GM18520 (cell line): ENCODE measurements around the gene PI4KA.
"Not testable (repeated sequence)": the region's sequence is repeated elsewhere in the genome, so short reads cannot be mapped to it uniquely, and the experiment has no call there.

Experiments used
- ATAC-seq: cut with Tn5 transposase; IDR thresholded peaks from one replicate; pipeline ENCODE4 v1.9.1; 2021; ENCODE audit not compliant: unreplicated experiment

Gene PI4KA

DNA sequence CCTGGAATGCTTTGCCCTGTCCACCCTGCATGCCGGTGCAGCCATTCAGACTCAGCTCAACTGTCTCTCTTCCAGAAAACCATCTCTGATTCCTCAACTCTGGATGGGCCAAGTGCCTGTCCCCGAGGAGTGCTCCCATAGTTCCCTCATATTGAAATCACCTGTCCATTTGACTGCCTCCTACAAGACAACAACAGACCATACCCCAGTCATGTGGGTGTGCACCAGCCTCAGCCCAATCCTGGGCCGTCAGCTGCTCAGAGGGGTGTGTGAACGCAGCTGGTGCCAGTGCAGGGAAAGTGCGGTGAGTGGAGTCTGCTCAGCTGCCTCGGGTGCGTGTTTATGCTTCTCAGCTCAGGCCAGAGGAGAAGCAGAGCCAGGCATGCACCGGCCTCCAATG lies 126.2 kb downstream of the PI4KA start:
- not testable (repeated sequence) for ATAC-seq

- no peak for ATAC-seq
Observed at GRCh38 chr22:20729194-20729593, 129.4 kb downstream of the PI4KA start.

DNA sequence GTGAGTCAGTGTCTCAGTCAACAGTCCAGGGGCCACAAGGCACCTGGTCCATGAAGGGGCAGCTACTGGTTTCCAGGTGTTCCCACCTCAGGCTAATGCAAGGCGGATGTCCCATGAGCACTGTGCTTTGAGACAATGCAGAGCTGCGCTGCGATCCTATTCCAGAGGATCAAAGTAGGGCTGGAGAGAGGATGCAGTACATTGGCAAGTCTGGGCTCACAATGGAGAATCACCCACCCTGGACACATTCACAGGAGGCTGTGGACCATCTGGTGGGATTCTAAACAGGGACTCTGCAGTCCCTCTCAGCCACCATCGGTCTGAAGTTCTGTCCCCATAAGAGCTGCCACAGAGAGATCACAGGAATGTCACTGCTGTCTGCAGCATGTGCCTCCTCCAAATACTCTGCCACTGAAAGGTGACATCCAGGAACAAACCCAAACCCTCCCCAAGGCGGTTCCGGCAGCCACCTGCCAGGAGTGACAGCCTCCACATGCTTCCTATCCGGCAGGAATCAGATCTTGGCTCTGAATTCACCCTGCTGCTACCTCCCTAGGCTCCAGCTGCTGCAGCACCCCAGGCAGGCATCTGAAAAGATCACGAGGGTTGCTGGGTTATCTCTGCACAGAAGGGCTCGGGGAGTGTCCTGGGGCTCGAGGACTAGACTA lies 130.0 kb downstream of the PI4KA start:
- no peak for ATAC-seq

- ATAC-seq = no peak
Observed at GRCh38 chr22:20727118-20728015, 131.2 kb downstream of the PI4KA start.

- no peak for ATAC-seq
Observed at GRCh38 chr22:20725987-20726558, 132.5 kb downstream of the PI4KA start.

GRCh38 chr22:20724676-20725454 lies 133.7 kb downstream of the PI4KA start:
- ATAC-seq = no peak

DNA sequence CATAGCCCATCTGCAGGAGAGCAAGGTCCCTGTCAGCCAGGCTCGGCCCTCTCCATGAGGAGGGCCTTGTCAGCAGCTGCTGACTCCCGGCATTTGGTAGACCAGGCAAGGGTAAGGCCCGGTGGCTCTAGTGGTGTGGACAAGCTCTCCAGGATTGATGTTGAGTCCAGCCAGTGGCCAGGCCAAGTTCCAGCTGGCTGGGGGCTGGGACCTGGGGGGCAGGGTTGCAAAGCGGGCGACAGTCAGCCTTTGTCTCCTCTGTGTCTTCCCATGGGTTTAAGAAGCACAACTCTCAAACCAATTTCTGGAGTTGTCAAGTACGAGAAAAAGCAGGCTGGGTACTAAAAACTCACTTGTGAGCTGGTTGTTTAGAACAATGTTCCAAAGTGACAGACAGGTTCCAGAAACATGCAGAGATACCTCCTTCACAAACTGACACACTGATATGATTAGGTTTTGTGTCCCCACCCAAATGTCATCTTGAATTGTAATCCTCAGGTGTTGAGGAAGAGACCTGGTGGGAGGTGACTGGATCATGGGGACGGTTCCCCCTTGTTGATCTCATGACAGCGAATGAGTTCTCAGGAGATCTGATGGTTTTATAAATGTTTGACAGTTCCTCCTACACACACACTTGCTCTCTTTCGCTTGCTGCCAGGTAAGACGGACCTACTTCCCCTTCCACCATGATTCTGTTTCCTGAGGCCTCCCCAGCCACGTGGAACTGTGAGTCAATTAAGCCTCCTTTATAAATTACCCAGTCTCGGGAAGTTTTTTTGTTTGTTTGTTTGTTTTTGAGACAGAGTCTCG lies 137.0 kb downstream of the PI4KA start:
- no peak for ATAC-seq

DNA sequence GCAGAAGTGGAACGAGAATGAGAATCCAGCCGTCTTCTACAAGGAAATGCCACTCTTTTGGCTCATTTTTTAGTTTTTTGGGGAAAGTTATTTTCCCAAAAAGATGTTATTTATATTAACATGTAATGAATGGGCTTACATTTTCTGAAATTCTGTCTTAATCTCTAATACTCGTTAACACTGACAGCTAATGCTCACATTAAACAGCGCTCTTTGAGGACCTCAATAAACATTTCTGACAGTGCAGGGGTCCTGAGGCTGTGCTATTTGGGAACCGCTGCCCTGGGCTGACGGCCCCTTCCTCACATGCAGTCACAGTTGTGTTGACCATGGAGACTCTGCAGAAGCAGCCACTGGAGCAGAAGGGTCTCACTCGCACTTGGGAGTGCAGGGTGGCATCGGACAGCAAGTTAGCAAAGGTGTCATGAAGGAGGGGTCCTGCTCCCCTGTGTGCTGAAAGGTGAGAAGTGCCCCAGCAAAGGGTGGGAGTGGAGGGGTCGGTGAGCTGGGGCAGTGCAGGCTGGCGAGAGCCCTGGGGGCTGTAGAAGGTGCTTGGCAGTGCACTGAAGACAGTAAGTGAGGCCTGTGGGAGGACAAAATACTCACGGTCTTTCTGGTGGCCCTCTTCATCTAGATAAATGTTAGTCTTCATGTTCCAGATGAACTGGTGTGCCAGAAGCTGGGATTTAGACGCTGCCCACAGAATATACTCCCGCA lies 137.8 kb downstream of the PI4KA start:
- no peak for ATAC-seq

DNA sequence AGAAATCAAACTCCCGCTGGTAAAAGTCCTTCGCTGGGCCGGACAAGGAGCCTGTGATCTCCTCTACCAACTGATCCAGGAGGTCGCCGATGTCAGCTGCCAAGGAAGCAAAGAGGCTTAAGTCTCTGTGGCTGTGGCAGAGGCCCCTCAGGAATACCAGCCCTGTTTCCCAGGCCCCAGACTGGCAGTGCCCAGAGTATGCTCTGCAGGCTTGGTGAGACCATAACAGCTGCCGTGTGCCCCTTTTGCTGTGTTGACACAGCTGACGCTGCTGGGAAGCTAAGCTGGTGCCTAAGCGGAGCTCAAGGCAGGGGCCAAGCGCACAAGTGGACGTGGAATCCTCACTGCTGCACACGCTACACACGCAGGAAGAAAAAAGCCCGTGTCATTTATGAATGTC lies 139.9 kb downstream of the PI4KA start:
- ATAC-seq = not testable (repeated sequence)

DNA sequence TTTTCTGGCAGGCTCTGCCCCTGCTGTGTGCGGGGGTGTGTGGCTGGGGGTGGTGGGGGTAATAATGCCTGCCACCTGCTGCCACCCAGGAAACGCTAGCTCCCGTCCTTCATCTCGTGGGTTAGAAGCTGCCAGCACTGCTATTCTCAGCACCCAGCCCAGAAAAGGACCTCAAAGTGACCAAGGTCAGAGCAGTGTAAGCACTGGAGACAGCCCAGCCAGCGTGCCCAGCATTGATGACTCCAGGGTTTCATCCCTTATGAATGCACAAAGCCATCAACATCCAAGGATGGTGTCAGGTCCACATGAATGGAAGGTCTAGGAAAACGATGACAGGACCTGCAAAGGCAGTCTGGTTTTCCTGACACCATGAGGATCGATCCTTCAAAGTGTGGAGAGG lies 140.6 kb downstream of the PI4KA start:
- not testable (repeated sequence) for ATAC-seq

GRCh38 chr22:20717213-20717866 lies 141.3 kb downstream of the PI4KA start:
- ATAC-seq = not testable (repeated sequence)

DNA sequence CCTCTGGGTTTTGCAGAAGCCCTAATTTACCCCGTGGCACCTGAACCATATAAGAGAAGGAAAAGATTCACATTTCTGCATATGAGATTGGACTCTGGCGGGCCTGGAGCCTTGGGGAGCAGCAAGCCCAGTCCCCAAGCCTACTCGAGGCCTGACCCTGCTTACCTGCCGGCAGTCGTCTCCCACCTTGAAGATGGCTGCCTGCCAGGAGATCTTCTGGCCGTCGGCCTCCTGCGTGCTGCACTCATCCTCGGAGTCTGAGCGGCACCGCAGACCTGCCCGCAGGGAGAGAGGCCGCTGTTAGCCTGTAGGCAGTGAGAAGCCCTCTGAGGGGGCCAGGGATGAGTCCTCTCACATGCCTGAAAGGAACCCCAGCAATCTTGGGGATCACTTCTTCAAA lies 145.5 kb downstream of the PI4KA start:
- ATAC-seq = not testable (repeated sequence)

DNA sequence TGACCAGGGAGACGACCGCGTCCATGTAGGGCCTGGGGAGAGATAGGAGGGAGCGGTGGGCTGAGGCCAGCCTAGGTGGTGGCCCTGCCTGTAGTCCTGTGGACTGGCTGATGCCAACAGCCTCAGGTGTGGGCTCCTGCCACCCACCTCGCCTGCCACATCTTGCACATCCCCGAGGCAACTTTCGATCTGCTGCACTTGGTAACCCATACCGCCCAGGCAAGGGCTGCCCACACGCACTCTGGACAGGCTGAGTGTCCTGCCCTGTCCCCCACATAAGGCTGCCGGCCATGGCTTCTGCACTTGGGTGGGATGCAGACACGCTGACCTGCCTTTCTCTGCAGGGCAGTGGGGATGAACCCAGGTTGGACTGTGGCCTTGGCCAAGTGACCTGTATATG lies 148.6 kb downstream of the PI4KA start:
- not testable (repeated sequence) for ATAC-seq

GRCh38 chr22:20707549-20708118 lies 151.0 kb downstream of the PI4KA start:
- not testable (repeated sequence) for ATAC-seq

DNA sequence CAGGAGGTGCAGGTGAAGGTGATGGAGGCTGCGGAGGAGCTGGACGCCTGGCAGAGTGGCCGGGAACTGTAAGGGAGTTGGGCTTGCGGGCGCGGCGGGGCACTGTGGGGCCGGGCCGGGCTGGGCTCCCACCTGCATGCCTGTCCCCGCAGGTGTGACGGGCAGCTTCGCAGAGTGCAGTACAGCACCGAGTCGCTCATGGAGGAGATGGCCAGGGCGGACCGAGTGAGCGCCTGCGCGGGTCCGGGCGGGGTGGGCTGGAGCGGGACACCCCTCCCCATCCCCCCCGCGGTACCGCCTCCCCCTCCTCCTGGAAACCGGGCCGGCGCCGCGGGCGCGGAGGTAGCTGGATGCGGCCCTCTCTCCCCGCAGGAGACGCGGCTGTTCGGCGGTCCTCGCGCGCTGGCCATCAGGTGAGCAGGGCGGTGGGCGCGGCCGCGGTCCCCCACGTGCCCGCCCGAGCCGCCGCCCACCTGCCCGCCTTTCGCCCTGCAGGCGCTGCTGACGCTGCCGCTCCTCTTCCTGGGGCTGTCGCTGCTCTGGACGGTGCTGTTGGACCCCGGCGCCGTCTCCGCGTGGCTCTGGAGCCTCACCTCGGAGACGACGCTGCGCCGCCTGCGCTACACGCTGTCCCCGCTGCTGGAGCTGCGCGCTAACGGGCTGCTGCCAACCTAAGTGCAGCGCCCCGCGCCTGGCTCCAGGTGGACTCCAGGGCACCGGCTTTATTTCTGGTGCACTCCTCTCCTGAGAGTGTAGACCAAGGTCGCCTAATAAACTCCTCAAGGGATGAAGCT lies 154.6 kb downstream of the PI4KA start:
- not testable (repeated sequence) for ATAC-seq

- ATAC-seq = peak; percentile 5
Observed at GRCh38 chr22:20703414-20703806, 155.2 kb downstream of the PI4KA start.

GRCh38 chr22:20702546-20703413 lies 155.8 kb downstream of the PI4KA start:
- peak; percentile 66 for ATAC-seq
